ENCODE measurements around the gene ZBTB1. TPM values are rescaled to one million over a fixed set of nuclear protein-coding genes. Genes with fewer than 3 reads are reported as not detected.

ZBTB1 gene
- total and polyA plus RNA-seq, 2 donors (not counting 1 experiment from before 2014, with no cell fraction given) = 52.8 to 108 TPM

DNA sequence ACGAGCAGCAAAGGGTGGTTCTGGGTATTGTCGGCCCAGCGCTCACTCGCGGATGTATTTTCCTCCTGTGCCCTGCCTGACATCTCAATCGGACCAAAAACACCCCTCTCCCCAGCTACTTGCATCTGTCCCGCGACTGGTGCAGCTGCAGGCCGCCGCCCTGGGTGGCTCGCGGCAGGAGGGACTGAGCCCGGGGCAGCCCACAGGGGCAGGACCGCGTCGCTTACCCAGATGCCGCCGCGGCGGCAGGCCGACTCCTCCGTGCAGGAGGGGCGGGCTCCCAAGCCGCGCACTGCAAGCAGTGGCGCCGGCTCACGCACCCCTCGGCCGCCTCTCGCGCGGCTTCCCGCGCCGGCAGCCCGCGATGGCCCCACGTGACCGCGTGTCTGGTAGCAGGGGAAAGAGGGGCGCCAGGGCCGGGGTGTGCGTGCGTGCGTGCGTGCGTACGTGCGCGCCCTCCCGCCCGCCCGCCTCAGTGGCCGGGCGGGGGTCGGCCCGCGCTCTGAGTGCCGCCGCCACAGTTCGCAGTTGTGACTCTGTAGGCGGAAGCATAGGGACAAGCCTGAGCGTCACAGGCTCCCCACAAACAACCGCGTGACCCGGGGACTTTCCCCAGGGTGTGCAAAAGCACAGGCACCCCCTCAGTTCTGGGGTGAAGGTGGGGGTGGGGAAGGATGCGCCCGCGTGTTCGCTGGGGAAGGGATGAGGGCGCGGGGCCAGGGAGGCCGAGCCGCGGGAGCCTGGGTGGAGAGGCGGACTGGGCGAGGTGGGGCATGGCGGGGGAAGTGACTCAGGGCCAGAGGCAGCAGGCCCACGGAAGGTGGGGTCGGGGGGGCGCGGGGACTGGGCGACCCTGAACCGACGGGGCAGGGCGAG lies 898 bp upstream of the ZBTB1 start, which contains the start of gene ZBTB25:
Gene ZBTB25, minus strand, starts transcription at position 405 of the 876 bp plus-strand sequence. CDS start 13,305 bp downstream, outside the sequence.
- DNase-seq (peak; percentile 99), ATAC-seq (ENCODE audit: low read depth) (peak; percentile 64)
- H3K36me3 ChIP-seq (replicated peaks in 1 of 2; ENCODE audit: control extremely low read depth in 1 of 2, control insufficient read depth in 1 of 2, extremely low read depth in 1 of 2, insufficient read depth in 2 of 2, low read length in 1 of 2) = peaks cover 0 to 4% of the 10 kb centered on the region in 2 experiments
- H4K20me1 ChIP-seq (ENCODE audit: control insufficient read depth, insufficient read depth, low read length, poor library complexity, severe bottlenecking) = peaks cover 38% of the 10 kb centered on the region
- peaks cover 81% of the 10 kb centered on the region for H3K79me2 ChIP-seq (ENCODE audit: control insufficient read depth, insufficient read depth, low read length)
- peak within 1 kb of the TSS; percentile 99 to 100 for H3K27ac ChIP-seq (ENCODE audit: low read length in 2 of 2)
- H3K9ac ChIP-seq (ENCODE audit: low read length) = peak within 1 kb of the TSS; percentile 95
- intact Hi-C loops (cut with micrococcal nuclease) = loop anchor here (1.0 to 5.0 kb wide), 12 partner anchors 8 to 909 kb away; partner anchors contain the start of genes CHURC1, FUT8, HSPA2 and MTHFD1
- no peaks in the 10 kb centered on the region for H3K27me3 ChIP-seq (replicated peaks in 1 of 4; ENCODE audit: control extremely low read depth in 1 of 4, control insufficient read depth in 3 of 4, insufficient read depth in 4 of 4, low read length in 3 of 4)
- CTCF ChIA-PET = interaction anchor here (0.9 to 3.1 kb wide), 11 partner anchors 8 to 165 kb away, joined by 3 to 42 read pairs (median 4); partner anchors contain the start of gene HSPA2
- peak within 1 kb of the TSS; percentile 86 for H3K4me2 ChIP-seq (replicated peaks; ENCODE audit: low read depth, low read length, poor library complexity, severe bottlenecking)
- Mint-ChIP-seq H3K27me3 (no peaks in the 10 kb centered on the region), H3K9me3 (ENCODE audit: insufficient read depth) (no peaks in the 10 kb centered on the region), H3K4me1 (peaks cover 61% of the 10 kb centered on the region), H3K27ac (peak within 1 kb of the TSS; percentile 100), H3K4me3 (peak within 1 kb of the TSS; percentile 95)
- H2AFZ ChIP-seq (ENCODE audit: insufficient read depth, low read depth, low read length, poor library complexity, severe bottlenecking) = peak within 1 kb of the TSS; percentile 74
- POLR2A ChIA-PET = interaction anchor here (0.6 to 3.4 kb wide), 14 partner anchors 12 to 862 kb away, joined by 3 to 28 read pairs (median 6); partner anchors contain the start of genes AKAP5, HSPA2, MTHFD1 and WDR89
- H3K9me3 ChIP-seq (ENCODE audit: control extremely low read depth in 1 of 3, control insufficient read depth in 2 of 3, insufficient read depth in 1 of 3, low read length in 2 of 3) = no peaks in the 10 kb centered on the region
- under 1% methylated on average over 87 of the region's 87 CpGs for WGBS (ENCODE audit: insufficient coverage)
- no peak for TF ChIP-seq EZH2 (IDR thresholded peaks at IDR 0.05; ENCODE audit: borderline replicate concordance, insufficient read depth, low read depth, low read length, poor library complexity, severe bottlenecking)
- TF ChIP-seq, protein P1, sequence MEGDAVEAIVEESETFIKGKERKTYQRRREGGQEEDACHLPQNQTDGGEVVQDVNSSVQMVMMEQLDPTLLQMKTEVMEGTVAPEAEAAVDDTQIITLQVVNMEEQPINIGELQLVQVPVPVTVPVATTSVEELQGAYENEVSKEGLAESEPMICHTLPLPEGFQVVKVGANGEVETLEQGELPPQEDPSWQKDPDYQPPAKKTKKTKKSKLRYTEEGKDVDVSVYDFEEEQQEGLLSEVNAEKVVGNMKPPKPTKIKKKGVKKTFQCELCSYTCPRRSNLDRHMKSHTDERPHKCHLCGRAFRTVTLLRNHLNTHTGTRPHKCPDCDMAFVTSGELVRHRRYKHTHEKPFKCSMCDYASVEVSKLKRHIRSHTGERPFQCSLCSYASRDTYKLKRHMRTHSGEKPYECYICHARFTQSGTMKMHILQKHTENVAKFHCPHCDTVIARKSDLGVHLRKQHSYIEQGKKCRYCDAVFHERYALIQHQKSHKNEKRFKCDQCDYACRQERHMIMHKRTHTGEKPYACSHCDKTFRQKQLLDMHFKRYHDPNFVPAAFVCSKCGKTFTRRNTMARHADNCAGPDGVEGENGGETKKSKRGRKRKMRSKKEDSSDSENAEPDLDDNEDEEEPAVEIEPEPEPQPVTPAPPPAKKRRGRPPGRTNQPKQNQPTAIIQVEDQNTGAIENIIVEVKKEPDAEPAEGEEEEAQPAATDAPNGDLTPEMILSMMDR (IDR thresholded peaks at IDR 0.05) = no peak
- H3K4me1 ChIP-seq (ENCODE audit: control insufficient read depth in 2 of 2, insufficient read depth in 2 of 2, low read length in 2 of 2) = peaks cover 63 to 65% of the 10 kb centered on the region in 2 donors
- H3K4me3 ChIP-seq (ENCODE audit: control extremely low read depth in 1 of 5, extremely low read depth in 1 of 5, insufficient read depth in 1 of 5, low read depth in 2 of 5, low read length in 4 of 5) = peak within 1 kb of the TSS; percentile 87 to 98 (median 95)

Data from B cell (primary cell).